SK-N-SH treated with all-trans-retinoic acid at 6 μM for 48 hours (cell line): ENCODE results near the gene ENAH.

ENCODE experiments used
- ESRRG ChIP-seq: fragments of 250-450 bp; sonication (Bioruptor Pico); IDR thresholded peaks from 2 replicates; pipeline ENCODE4 v1.6.1; 2021; ENCODE audit warnings: mild to moderate bottlenecking
- OSR1 ChIP-seq: fragments of 250-450 bp; sonication (Bioruptor Pico); IDR thresholded peaks from 2 replicates; pipeline ENCODE4 v1.8.0; 2022; ENCODE audit warnings: moderate library complexity, mild to moderate bottlenecking, inconsistent platforms
- POU6F1 ChIP-seq: fragments of 250-450 bp; sonication (Bioruptor Pico); IDR thresholded peaks from 2 replicates; pipeline ENCODE4 v1.8.0; 2021; ENCODE audit warnings: low read depth, mild to moderate bottlenecking, moderate library complexity, borderline replicate concordance
- PPARA ChIP-seq: fragments of 250-450 bp; sonication (Bioruptor Pico); IDR thresholded peaks from 2 replicates; pipeline ENCODE4 v1.5.0; 2020; ENCODE audit warnings: mild to moderate bottlenecking, borderline replicate concordance
- TSHZ2 ChIP-seq: fragments of 250-450 bp; sonication (Bioruptor Pico); IDR thresholded peaks from 2 replicates; pipeline ENCODE4 v1.5.0; 2020; ENCODE audit warnings: mild to moderate bottlenecking, moderate library complexity
- ZC3H10 ChIP-seq: fragments of 250-450 bp; sonication (Bioruptor Pico); IDR thresholded peaks from 2 replicates; pipeline ENCODE4 v1.5.1; 2021; ENCODE audit warnings: mild to moderate bottlenecking, moderate library complexity
- ZFP30 ChIP-seq: fragments of 450-650 bp; formaldehyde crosslinking; IDR thresholded peaks from 2 replicates; pipeline ENCODE4 v1.5.0; 2022; ENCODE audit warnings: mild to moderate bottlenecking, moderate library complexity

GRCh38 chr1:225578251-225578977, 74.5 kb downstream of the ENAH start:
- TF ChIP-seq POU6F1 (CRISPR knock-in tag) (no peak), ESRRG (no peak), ZFP30 (CRISPR knock-in tag) (no peak), TSHZ2 (CRISPR knock-in tag) (no peak), PPARA (CRISPR knock-in tag) (no peak), OSR1 (CRISPR knock-in tag) (no peak), ZC3H10 (no peak)
